Adrenal gland (tissue), 19 donors: Measurements from ENCODE around the gene HSPA4L. TPM values are rescaled to one million over a fixed set of nuclear protein-coding genes. Genes with fewer than 3 reads are reported as not detected.

Source experiments
- DNase-seq, 7 donors: peaks; one replicate each; pipeline ENCODE4 v3.0.0-alpha.2; 2019 to 2020
- H3K27ac ChIP-seq, 5 donors: fragments of 200-600 bp; sonication (generic) in 4 of 5; 1 replicate in 3 of 5; 2 replicates in 2 of 5; pipeline versions ENCODE4 v1.5.1 to v1.8.0; 2016 to 2020; ENCODE audit warnings: mild to moderate bottlenecking in 1 of 5
- H3K27me3 ChIP-seq: fragments of 200-600 bp; 2 replicates; pipeline ENCODE4 v1.8.0; 2021
- H3K36me3 ChIP-seq, 2 donors: fragments of 200-600 bp; replicated peaks in 1 of 2; 1 replicate in 1 of 2; 2 replicates in 1 of 2; pipeline versions ENCODE4 v1.5.1 to v1.8.0; 2018 to 2022
- H3K4me1 ChIP-seq, 2 donors: fragments of 200-600 bp; replicated peaks in 1 of 2; 1 replicate in 1 of 2; 2 replicates in 1 of 2; pipeline versions ENCODE4 v1.5.1 to v1.8.0; 2018 to 2021
- H3K4me3 ChIP-seq, 4 donors: fragments of 200-600 bp; sonication (generic) in 3 of 4; one replicate each; pipeline ENCODE4 v1.5.1; 2016 to 2018
- H3K9me3 ChIP-seq, 3 donors: fragments of 200-600 bp; sonication (generic) in 1 of 3; replicated peaks in 1 of 3; 1 replicate in 2 of 3; 2 replicates in 1 of 3; pipeline versions ENCODE4 v1.5.1 to v1.8.0; 2016 to 2021
- CTCF ChIP-seq, 6 experiments: fragments of 450-650 bp in 4 of 6; fragments of 200-600 bp in 2 of 6; sonication (generic) in 1 of 6; IDR thresholded peaks; 1 replicate in 5 of 6; 2 replicates in 1 of 6; pipeline versions ENCODE4 v1.5.1 to v1.8.0; 2016 to 2021; ENCODE audit warnings: antibody characterized with exemption in 6 of 6, mild to moderate bottlenecking in 2 of 6, moderate library complexity in 1 of 6
- POLR2A ChIP-seq, 2 donors: fragments of 450-650 bp; IDR thresholded peaks; one replicate each; pipeline ENCODE4 v1.6.1; 2017; ENCODE audit warnings: antibody characterized with exemption in 2 of 2, mild to moderate bottlenecking in 2 of 2, moderate library complexity in 1 of 2
- WGBS, 4 donors: extraction: QIAGEN DNeasy Blood & Tissue Kit in 2 of 4; methylation state at CpG; one replicate each; pipeline versions ENCODE4 v1.1.5 to v1.1.7; 2013 to 2017; 5-methylcytosine and 5-hydroxymethylcytosine counted together
- intact Hi-C, 2 donors: fragments of 100-400 bp; cut with DNase I; formaldehyde crosslinking; loops; one replicate each; pipeline versions ENCODE4 v1.14.1 to v1.15.0; 2022 to 2023
- long read RNA-seq, 10 donors: library from polyadenylated mRNA in 3 of 10; unstranded in 2 of 10; stranded (forward) in 1 of 10; transcript quantifications; one replicate each; pipeline ENCODE4 v2.0.0 and lab custom pipeline, GENCODE V29; 2021 to 2026
- polyA plus RNA-seq, 3 donors: library from polyadenylated mRNA; stranded (reverse); fragments of 200-250 nt in 2 of 3; fragments of 350-450 nt in 1 of 3; fragmentation: Illumina TruSeq in 1 of 3; extraction: RNeasy Lipid Tissue Mini Kit (QIAGEN cat#74804) in 1 of 3; gene quantifications; one replicate each; pipeline ENCODE4 v1.2.3, GENCODE V29; 2013 to 2014
- total RNA-seq, 9 donors: library from RNA; depleted of rRNA in 4 of 9; stranded (reverse); fragments of >200 nt in 4 of 9; fragments of 120-200 nt in 1 of 9; fragmentation: NEBNext Ultra II Directional in 1 of 9; extraction: Animal tissue kit (Norgen Biotek cat#: 25700) in 1 of 9; gene quantifications; one replicate each; pipeline versions ENCODE4 v1.1.0 to v1.2.4, GENCODE V29; 2013 to 2023
- donor health status: healthy with polysubstance abuse.
- donor health status: Bipolar disorder and iron deficiency.
- donor health status: DM: yes; HTN: yes; CAD: no.
- donor health status: DM: no; HTN: no; CAD: no.
- donor health status: DM: no; HTN: no; CAD: no.
- donor health status: DM: yes; HTN: yes; CAD: no.

The HSPA4L gene
- 10 to 100 TPM; 14.7 to 73.5 (median 22.9) TPM for total RNA-seq
- polyA plus RNA-seq, result 10 to 100 TPM in 1 of 3 donors, 1 to 10 TPM in 2; 3.5 to 56.5 (median 3.8) TPM
- long read RNA-seq, donor 1, full-length matches to known transcripts, result 7 of 7 reads
- long read RNA-seq, donor 1, partial matches to known transcripts, result 0 of 7 reads
- long read RNA-seq, donor 1, other reads (novel, unspliced or antisense), result 0 of 7 reads
- long read RNA-seq, donor 2, full-length matches to known transcripts, result 3 of 9 reads
- long read RNA-seq, donor 2, partial matches to known transcripts, result 6 of 9 reads
- long read RNA-seq, donor 2, other reads (novel, unspliced or antisense), result 0 of 9 reads
- long read RNA-seq, donor 3, full-length matches to known transcripts, result 5 of 5 reads
- long read RNA-seq, donor 3, partial matches to known transcripts, result 0 of 5 reads
- long read RNA-seq, donor 3, other reads (novel, unspliced or antisense), result 0 of 5 reads
- long read RNA-seq, donor 4, full-length matches to known transcripts, result 5 of 13 reads
- long read RNA-seq, donor 4, partial matches to known transcripts, result 7 of 13 reads
- long read RNA-seq, donor 4, other reads (novel, unspliced or antisense), result 1 of 13 reads
- long read RNA-seq, donor 5, full-length matches to known transcripts, result 28 of 32 reads
- long read RNA-seq, donor 5, partial matches to known transcripts, result 0 of 32 reads
- long read RNA-seq, donor 5, other reads (novel, unspliced or antisense), result 4 of 32 reads
- long read RNA-seq, donor 6, full-length matches to known transcripts, result 4 of 16 reads
- long read RNA-seq, donor 6, partial matches to known transcripts, result 10 of 16 reads
- long read RNA-seq, donor 6, other reads (novel, unspliced or antisense), result 2 of 16 reads
- long read RNA-seq, donor 7, full-length matches to known transcripts, result 1 of 6 reads
- long read RNA-seq, donor 7, partial matches to known transcripts, result 5 of 6 reads
- long read RNA-seq, donor 7, other reads (novel, unspliced or antisense), result 0 of 6 reads
- long read RNA-seq, donor 8, full-length matches to known transcripts, result 5 of 5 reads
- long read RNA-seq, donor 8, partial matches to known transcripts, result 0 of 5 reads
- long read RNA-seq, donor 8, other reads (novel, unspliced or antisense), result 0 of 5 reads
- long read RNA-seq, donor 9, full-length matches to known transcripts, result 5 of 5 reads
- long read RNA-seq, donor 9, partial matches to known transcripts, result 0 of 5 reads
- long read RNA-seq, donor 9, other reads (novel, unspliced or antisense), result 0 of 5 reads
- long read RNA-seq, donor 10, result 0 reads

- no peaks in the 10 kb centered on the region for H3K9me3 ChIP-seq
- intact Hi-C loops, result no loop called here
- H3K36me3 ChIP-seq, result no peaks in the 10 kb centered on the region
- TF ChIP-seq POLR2A (IDR thresholded peaks at IDR 0.05) (peak; percentile 88 to 99), CTCF (IDR thresholded peaks at IDR 0.05) (peak; percentile 5 to 74 (median 46))
- DNase-seq, result peak; percentile 58 to 87 (median 79)
- H3K27ac ChIP-seq, result peak within 1 kb of the TSS; percentile 80 to 96 (median 91)
- peak within 1 kb of the TSS; percentile 56 to 92 (median 71) for H3K4me3 ChIP-seq
- H3K27me3 ChIP-seq, result no peaks in the 10 kb centered on the region
- H3K4me1 ChIP-seq, result peaks cover 0 to 5% of the 10 kb centered on the region in 2 donors
- WGBS, 4 donors, result 0 to 1% (median 0%) methylated on average over 28 to 63 of the region's 63 CpGs
These were observed at the start of gene HSPA4L for GRCh38 chr4:127782275-127783025. Gene HSPA4L (plus strand): TSS chr4:127782322. CDS start chr4:127782551, 229 bp downstream.

DNA sequence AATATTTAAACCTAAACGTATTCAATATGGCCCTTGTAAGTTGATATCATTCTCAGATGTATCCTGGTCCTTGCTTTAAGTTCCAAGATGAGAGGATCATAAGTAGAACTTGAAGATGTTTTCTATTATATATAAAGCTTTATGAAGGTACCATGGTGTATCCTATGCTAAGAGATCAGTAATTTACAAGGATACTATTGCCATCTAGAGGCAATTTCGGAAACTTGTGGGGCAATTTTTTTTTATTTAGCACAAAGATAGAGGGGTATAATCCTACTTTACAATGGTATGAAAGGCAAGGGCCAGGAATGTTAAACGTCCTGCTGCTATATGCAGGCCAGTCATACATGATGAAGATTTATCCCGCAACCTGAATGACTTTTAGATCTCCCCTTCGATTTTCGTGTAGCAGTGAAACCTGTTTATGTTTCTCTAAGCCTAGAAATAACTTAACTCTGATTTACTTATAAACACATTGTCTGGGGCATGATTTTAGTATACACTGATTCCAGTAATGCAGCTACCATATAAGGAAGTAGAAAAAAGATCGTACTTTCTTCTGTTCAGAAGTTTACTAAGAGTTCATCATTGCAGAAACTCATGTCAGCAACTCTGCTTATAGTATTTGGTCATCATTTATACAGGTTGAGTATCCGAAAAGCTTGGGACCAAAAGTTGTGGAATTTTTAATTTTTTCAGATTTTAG, 49.3 kb upstream of the HSPA4L start:
- intact Hi-C loops, result loop anchor here (2.0 to 5.0 kb wide), 2 partner anchors 125 to 128 kb away; no protein-coding TSS in a partner anchor
- peaks cover 3% of the 10 kb centered on the region for H3K27me3 ChIP-seq
- no peak overlapping the region for H3K4me3 ChIP-seq
- H3K27ac ChIP-seq, result no peak overlapping the region
- peak; percentile 39 to 74 (median 66) for TF ChIP-seq CTCF (IDR thresholded peaks at IDR 0.05)
- no peak for TF ChIP-seq POLR2A (IDR thresholded peaks at IDR 0.05)
- no peaks in the 10 kb centered on the region for H3K9me3 ChIP-seq
- no peaks in the 10 kb centered on the region for H3K4me1 ChIP-seq
- no peaks in the 10 kb centered on the region for H3K36me3 ChIP-seq
- WGBS, 4 donors, result 12 to 21% (median 18%) methylated on average over 8 of the region's 8 CpGs
- DNase-seq, result no peak

DNA sequence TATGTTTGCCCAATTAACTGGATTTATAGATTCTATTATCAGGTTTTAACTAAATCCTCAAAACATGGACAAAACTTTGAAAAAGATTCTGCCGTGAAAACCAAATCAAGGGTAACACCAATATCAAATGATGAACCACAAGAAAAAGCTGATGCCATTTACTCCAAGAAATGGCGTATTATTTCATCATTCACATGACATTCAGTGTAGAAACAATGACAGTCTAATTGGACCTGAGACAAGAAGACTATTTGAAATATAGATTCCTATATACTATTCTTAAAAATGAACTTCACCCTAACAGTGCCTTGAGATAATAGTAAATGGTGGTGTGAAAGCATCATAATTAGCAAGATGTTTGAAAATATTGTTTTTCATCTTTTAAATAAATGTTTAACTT, 47.1 kb upstream of the HSPA4L start:
- no peaks in the 10 kb centered on the region for H3K9me3 ChIP-seq

More for the DNA sequence above, 47.1 kb upstream of the HSPA4L start:
- peaks cover 3% of the 10 kb centered on the region for H3K27me3 ChIP-seq
- H3K27ac ChIP-seq, result no peak overlapping the region
- no peak for TF ChIP-seq POLR2A (IDR thresholded peaks at IDR 0.05)
- no peak for TF ChIP-seq CTCF (IDR thresholded peaks at IDR 0.05)
- no peaks in the 10 kb centered on the region for H3K36me3 ChIP-seq
- no peak for DNase-seq
- no peak overlapping the region for H3K4me3 ChIP-seq
- intact Hi-C loops, result loop anchor here in 1 of 2 donors (5.0 kb wide), 1 partner anchor 128 kb away; no protein-coding TSS in a partner anchor
- 67 to 75% (median 69%) methylated on average over 2 of the region's 2 CpGs for WGBS, 4 donors
- no peaks in the 10 kb centered on the region for H3K4me1 ChIP-seq
